ENCODE measurements around the gene RAMACL.

Gene RAMACL

GRCh38 chr6:166617359-166617758 lies 30.9 kb upstream of the RAMACL start:
- DNase-seq = no peak

DNA sequence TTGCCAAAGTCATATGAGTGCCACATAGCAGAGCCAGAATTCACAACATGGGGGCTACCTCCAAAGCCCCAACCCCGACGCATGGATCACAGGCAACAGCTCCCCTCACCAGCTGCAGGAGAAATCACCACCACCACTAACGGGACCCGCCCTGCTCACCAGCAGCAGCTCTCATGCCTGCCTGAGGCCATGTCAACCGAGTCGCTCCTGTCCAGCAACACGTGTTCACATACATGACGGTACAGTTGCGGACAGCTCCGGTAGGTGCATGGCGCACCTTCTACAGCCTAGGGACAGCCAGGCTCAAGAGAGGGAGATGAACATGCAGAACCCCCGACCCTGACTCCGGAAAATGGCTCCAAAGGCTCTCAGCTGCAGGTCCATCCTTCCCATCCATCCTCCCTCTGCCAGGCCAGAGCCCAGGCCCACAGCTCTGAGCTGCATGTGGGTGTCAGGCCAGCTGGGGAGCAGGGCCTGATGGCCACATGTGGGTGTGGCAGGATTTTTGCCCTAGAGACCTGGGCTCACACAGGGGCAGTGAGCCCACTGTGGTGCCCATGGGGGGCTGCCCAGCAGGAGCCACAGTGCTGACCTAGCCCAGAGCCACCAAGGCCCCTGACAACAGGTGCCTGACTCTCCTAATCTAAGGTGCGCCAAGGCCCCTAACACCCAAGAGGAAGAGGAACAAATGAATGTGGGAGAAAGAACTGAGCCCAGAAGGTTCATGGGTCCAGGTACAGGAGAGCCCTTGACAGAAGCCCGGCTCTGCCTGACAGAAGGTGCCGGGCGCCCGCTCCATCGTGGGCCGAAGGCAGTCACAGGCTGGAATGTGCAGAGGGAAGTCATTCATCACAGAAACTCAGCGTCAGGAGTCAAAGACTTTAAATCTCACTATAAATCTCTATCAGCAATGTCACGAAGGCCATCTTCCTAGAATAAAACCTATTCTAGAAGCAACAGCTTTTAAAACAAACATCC lies 30.1 kb upstream of the RAMACL start:
- DNase-seq = no peak

DNA sequence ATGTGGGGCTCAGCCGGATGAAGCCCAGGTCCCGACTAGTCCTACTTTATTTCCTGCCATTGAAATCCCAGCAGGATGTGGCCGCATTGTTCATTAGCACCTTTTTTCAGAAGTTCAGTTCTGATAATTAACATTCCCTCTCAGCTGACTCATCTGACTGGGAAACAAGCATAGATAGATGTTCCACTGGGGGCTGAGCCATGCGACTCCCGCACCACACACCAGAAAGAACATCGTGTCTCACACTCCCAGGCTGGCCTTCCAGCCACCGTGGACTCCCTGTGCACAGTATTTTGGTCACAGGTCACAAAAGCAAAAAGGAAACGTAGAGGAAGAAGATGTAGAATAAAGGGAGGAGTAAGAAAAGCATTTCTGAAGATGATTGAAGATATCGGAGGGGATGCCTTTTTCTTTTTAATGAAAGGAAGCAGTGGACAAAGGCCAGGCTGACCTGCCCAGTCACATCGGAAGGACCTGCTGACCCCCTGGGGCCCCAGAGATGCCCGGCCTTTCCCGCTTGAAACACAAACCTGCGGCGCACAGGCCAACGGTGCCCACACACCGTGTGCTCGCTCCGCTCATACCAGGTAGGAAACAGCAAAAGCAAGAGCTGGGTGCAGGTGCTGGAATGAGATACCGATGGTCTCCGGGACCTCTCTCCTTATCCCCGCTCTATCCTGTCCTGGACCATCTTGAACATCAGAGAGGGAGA lies 28.7 kb upstream of the RAMACL start:
- DNase-seq = no peak

DNA sequence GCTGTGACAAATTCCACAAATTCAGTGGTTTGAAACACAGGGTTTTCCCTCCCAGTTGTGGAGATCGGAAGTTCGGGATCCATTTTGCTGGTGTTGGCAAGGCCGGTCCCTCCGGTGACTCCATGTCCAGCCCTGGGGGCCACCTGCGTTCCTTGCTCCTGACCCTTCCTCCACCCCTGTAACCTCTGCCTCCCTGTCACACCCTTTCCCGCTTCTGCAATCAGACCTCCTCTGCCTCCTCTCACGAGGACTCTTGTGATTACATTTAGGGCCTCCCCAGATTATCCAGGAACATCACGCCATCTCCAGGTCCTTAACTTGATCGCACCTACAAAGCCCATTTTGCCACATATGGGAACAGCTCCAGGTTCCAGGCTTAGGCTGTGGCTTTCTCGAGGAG lies 28.1 kb upstream of the RAMACL start:
- DNase-seq = no peak

DNA sequence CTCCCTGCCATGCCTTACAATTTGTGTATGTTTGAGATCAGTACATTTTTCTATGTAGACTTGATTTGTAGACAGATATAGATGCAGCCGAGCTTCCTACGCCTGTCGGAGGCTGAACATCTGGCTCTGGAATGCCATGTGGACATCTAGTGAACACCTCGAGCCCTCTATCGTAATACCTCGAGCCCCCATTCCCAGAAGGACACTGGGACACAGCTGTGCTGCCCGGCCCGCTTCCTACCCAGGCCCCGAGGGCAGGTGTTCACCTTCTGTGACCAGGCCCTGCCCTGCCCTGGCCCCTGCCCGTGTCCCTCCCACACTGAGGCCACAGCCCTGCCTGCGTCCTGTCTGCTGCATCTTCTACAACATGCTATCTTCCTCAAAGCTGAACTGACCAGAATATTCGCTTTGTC lies 27.7 kb upstream of the RAMACL start:
- no peak for DNase-seq

GRCh38 chr6:166613027-166613426 lies 26.5 kb upstream of the RAMACL start:
- no peak for DNase-seq

DNA sequence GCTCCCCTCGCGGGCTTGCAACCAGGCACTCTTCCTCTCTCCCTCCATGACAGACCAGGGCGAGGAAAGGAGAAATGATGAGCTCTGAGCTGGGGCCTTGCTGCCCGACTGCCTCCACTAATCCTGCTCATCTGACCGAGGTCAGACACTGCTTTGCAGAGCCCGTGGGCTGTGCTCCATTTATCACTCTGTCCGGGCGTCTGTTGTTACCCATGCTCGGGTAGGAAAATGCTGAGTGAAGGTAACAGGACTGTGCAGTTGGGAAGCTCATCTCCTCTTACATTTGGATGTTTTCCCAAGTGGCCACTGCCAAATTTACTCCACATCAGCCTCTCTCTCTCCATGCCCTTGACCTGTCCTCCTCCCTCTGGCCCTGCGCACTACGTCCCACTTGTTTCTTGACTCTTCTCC lies 26.0 kb upstream of the RAMACL start:
- DNase-seq = no peak

DNA sequence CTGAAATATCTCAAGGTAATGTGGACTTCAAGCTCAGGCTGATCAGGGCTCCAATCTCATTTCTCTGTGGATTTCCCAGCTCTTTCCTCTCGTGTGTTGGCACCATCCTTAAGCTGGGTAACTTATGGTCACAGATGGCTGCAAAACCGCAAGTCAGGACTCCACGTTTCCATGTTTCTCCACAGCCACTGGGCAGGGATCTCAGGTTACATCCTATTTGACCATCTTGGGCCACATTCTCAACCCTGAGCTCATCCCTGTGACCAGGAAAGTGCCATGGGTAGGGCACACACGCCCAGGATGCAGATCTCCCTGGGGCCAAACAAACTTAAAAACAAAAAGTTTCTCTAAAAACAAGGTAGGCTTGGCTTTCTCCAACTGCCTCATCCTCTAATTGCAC lies 25.2 kb upstream of the RAMACL start:
- no peak for DNase-seq

- DNase-seq = no peak
Measured at GRCh38 chr6:166610069-166610468, 23.6 kb upstream of the RAMACL start.

DNA sequence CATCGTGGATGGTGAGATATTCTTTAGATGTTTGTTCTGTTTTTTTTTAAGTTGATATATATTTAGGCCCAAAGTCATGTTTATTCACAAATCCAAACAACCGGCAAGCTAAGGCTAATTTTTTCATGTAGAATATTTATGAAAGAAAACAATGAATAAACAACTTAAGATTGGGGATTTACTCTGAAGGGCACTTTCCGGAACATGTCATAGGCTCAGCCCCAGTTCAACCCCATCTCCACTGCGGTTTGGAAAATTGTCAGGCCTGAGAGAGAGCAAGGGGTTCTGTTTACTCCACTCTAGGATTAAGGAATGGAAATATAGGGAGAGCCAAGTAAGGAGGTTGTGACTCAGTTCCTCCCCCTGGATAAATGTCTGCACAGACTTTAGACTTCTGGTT lies 22.3 kb upstream of the RAMACL start:
- DNase-seq = no peak

- DNase-seq = no peak
Measured at GRCh38 chr6:166605752-166606151, 19.3 kb upstream of the RAMACL start.

DNA sequence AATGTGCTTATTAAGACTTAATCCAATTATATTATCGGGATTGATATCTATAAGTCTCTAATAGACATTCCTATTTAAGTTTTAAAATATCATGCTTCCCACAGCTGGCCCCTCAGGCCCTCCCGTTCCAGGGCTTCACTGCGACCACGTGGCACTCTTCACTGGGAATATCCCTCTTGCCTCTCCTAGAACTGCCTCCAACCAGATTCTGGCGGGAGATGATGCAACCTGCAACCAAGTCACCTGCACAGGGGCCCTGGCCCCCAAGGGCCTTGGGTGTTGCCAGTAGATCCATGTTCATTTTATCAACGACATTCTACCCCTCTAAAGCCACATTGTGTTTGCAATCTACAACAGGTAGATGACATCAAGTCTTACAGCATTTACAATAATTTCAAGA lies 18.4 kb upstream of the RAMACL start:
- no peak for DNase-seq

DNA sequence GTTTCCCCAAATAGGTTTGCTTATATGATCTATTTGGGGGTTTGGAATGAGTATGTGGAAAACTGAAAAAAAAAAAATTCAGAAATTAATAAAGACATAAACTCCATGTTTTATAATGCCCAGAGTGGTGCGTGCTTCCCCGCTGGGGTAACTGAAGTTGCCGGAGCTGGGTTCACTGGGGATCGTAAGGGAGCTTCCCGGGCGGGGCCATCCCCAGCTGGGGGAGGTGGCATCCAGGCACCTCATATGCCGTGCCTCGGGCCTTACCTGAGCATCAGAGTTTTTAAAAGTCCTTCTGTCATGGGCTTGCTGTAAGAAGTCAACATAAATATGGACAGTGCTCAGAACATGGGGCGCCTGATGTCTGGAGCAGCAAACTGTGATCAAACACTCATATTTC lies 17.9 kb upstream of the RAMACL start:
- no peak for DNase-seq

DNA sequence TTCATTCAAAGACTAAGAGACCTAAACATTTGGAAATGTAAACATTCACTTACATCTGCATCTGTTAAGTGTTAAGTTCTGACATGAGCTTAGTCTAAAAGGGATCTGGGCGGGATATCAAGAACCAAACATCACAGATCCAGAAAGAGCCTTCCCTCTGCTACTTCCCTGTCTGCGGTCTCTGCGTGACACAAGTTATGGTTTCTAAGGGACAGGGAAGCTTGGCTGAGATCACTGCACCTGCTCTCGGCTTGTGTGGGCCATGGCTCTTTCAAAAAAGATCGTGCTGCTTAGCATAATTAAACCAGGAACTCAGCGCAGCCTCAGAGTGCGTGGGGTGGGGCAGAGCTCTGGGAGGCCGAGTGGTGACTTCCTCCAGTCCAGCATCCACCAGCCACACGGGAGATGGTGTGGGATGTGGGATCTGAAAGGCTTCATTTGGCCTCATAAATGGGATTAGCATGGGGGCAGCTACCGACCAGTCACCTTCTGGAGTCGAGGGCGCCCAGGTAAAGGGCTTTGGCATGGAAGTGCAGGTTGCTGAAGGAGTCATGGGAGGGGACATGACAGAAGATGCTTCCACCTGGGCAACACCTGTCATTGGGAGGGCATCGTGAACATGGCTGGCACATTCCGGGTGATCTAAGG lies 16.7 kb upstream of the RAMACL start:
- DNase-seq = no peak

DNA sequence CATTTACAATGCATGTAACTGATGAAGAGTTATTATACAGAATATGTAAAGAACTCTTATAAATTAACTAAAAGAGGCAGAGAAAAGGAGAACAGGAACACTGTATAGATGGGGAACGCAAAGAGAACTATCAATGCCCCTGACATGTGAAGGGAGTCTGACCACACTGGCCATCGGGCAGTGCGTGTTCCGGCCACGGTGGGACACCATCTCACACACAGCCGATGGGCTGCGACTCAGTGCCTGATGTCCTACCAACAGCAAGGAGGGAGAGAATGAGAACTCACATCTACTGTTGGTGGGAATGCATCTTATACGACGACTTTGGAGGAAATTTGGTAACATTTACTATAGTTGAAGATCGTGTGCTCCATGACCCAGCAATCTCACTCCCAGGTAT lies 15.5 kb upstream of the RAMACL start:
- no peak for DNase-seq

DNA sequence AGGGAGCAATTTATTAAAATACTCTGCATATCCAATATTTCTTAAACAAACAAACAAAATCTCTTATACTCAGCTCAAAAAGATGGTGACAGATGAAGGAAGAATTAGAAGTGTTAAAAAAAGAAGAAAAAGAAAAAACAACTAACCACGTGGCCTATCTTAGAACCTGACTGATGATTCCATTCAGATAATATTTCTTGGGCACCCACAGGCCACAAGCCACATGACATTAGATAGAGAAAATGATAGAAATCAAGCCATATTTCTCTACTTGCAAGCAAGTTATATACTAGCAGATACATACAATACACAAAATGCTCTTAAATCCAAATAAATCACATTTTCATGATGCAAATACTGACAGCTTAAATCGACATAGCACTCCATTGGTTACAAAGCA lies 14.5 kb upstream of the RAMACL start:
- DNase-seq = no peak

DNA sequence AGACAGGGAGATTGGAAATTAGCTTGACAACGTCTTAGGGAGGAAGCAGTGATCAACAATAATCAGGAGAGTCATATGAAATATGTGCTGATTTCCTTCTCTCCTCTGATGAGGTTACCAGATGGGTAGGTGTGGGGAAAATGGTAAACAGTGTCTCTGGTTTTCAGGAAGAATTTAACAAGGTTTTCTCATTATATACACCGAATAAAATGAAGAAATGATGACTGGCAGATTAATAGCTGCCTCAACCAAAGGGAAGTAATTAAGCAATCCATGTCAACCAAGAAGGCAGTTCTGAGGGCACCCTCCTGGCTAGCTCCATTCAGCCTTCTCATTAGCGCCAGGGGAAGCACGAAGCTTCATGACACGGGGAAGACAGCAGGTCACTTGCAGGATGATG lies 12.7 kb upstream of the RAMACL start:
- no peak for DNase-seq

GRCh38 chr6:166598441-166599138 lies 12.1 kb upstream of the RAMACL start:
- no peak for DNase-seq

GRCh38 chr6:166597711-166598440 lies 11.4 kb upstream of the RAMACL start:
- no peak for DNase-seq

GRCh38 chr6:166596776-166597507 lies 10.5 kb upstream of the RAMACL start:
- no peak for DNase-seq

DNA sequence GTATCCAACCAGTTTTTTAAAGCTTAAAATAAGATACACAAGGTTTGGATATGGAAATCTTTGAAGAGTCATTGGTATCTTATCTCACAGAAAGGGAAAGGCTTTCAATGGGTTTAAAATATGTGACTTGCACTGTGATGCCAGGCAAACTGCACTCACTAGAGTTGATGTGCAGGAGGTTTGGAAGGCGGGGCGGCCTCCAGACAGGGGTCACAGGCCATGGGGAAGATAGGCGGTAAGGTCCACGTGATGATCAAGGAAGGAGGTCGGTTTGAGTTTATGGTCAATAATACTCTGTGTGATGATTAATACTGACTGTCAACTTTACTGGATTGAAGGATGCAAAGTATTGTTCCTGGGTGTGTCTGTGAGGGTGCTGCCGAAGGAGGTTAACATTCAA lies 9.5 kb upstream of the RAMACL start:
- no peak for DNase-seq
